K562 (cell line): ENCODE data around the gene OR4L1. TPM values are rescaled to one million over a fixed set of nuclear protein-coding genes. Genes with fewer than 3 reads are reported as not detected.
"Not testable (repeated sequence)": the region's sequence is repeated elsewhere in the genome, so short reads cannot be mapped to it uniquely, and the experiment has no call there.

Source experiments
- ATAC-seq: fragments of 200-7000 bp; cut with Tn5 transposase; 3 replicates; pipeline ENCODE4 v1.9.1; 2020; ENCODE audit warnings: moderate library complexity
- BruUV-seq: library from RNA; stranded (reverse); fragments of 400-500 nt; replicated peaks from 2 replicates; lab custom pipeline; 2021; lab: Mats Ljungman, UMichigan
- CTCF ChIA-PET: fragments of 300-600 bp; formaldehyde crosslinking; extraction: SDS; loops from one replicate; lab custom pipeline; 2021; ENCODE audit warnings: low intra/inter-chr PET ratio; lab: Yijun Ruan, JAX
- POLR2A ChIA-PET: fragments of 300-600, 350-650 bp; sonication (Branson Sonifier 250); formaldehyde crosslinking; extraction: SDS; loops from one replicate; lab custom pipeline; 2021; ENCODE audit warnings: antibody characterized with exemption, inconsistent platforms; lab: Yijun Ruan, JAX
- DNase-seq, 4 experiments: peaks; one replicate each; pipeline versions ENCODE4 v3.0.0 to v3.0.0-alpha.2; 2011 to 2018; ENCODE audit warnings: low spot score in 3 of 4, mixed read lengths in 3 of 4; ENCODE audit errors: extremely low read depth in 1 of 4
- FAIRE-seq: peaks from 2 replicates; lab custom pipeline; 2011; peaks lifted over from hg19 to GRCh38; lab: Jason Lieb, UNC
- H2AFZ ChIP-seq: 2 replicates; pipeline ENCODE4 v1.6.0; 2011; ENCODE audit warnings: low read depth, low read length, control low read depth, inconsistent platforms
- H3K27ac ChIP-seq: fragments of 200-600 bp; 3 replicates; pipeline ENCODE4 v1.8.0; 2011; ENCODE audit warnings: low read depth, mild to moderate bottlenecking, control low read depth, inconsistent platforms, low read length, moderate library complexity, mixed read lengths; ENCODE audit errors: extremely low read depth
- H3K27me3 ChIP-seq, 2 experiments: fragments of 300-600 bp in 1 of 2; 2 replicates in 1 of 2; 3 replicates in 1 of 2; pipeline versions ENCODE4 v1.6.0 to v1.8.0; 2011; ENCODE audit warnings: inconsistent platforms in 2 of 2, low read length in 2 of 2, mild to moderate bottlenecking in 1 of 2, mixed read lengths in 1 of 2, moderate library complexity in 1 of 2; ENCODE audit not compliant: control insufficient read depth in 2 of 2, insufficient read depth in 2 of 2
- H3K36me3 ChIP-seq: fragments of 300-600 bp; 3 replicates; pipeline ENCODE4 v1.8.0; 2011; ENCODE audit warnings: mild to moderate bottlenecking, low read length, inconsistent platforms; ENCODE audit not compliant: control insufficient read depth, insufficient read depth
- H3K4me1 ChIP-seq, 2 experiments: fragments of 200-600 bp in 1 of 2; replicated peaks in 1 of 2; 2 replicates in 1 of 2; 3 replicates in 1 of 2; pipeline versions ENCODE4 v1.5.1 to v1.8.0; 2011; ENCODE audit warnings: inconsistent platforms in 2 of 2, low read length in 2 of 2, mild to moderate bottlenecking in 1 of 2, mixed read lengths in 1 of 2, moderate library complexity in 1 of 2; ENCODE audit not compliant: control insufficient read depth in 2 of 2, insufficient read depth in 2 of 2
- H3K4me2 ChIP-seq: 2 replicates; pipeline ENCODE4 v1.6.1; 2011; ENCODE audit warnings: low read length, control low read depth, inconsistent platforms, mixed read lengths; ENCODE audit not compliant: insufficient read depth
- H3K4me3 ChIP-seq: fragments of 200-600 bp; sonication (generic), shearing (Covaris generic); 2 replicates; pipeline ENCODE4 v1.5.1; 2016; ENCODE audit warnings: control low read depth, inconsistent platforms
- H3K79me2 ChIP-seq: fragments of 200-600 bp; 3 replicates; pipeline ENCODE4 v1.8.0; 2011; ENCODE audit warnings: low read length, inconsistent platforms; ENCODE audit not compliant: control insufficient read depth, insufficient read depth
- H3K9ac ChIP-seq, 2 experiments: 2 replicates each; pipeline versions ENCODE4 v1.6.0 to v1.6.1; 2011; ENCODE audit warnings: low read depth in 2 of 2, low read length in 2 of 2, control low read depth in 1 of 2, inconsistent platforms in 1 of 2, mild to moderate bottlenecking in 1 of 2, mixed read lengths in 1 of 2; ENCODE audit not compliant: insufficient read depth in 1 of 2
- H3K9me1 ChIP-seq: one replicate; pipeline ENCODE4 v1.6.0; 2011; ENCODE audit warnings: inconsistent platforms, mild to moderate bottlenecking, low read length, moderate library complexity; ENCODE audit not compliant: control insufficient read depth, insufficient read depth
- H3K9me3 ChIP-seq: replicated peaks from 2 replicates; pipeline ENCODE4 v1.5.1; 2011; ENCODE audit warnings: low read depth, low read length, inconsistent platforms; ENCODE audit not compliant: control insufficient read depth, insufficient read depth
- H4K20me1 ChIP-seq: replicated peaks from 2 replicates; pipeline ENCODE4 v1.6.1; 2011; ENCODE audit warnings: low read length, inconsistent platforms, mixed read lengths; ENCODE audit not compliant: control insufficient read depth, insufficient read depth
- ATF1 ChIP-seq, 2 experiments: fragments of 450-650 bp in 1 of 2; IDR thresholded peaks; 2 replicates each; pipeline ENCODE4 v1.6.1; 2016; ENCODE audit warnings: missing compliant biosample characterization in 1 of 2, missing genetic modification characterization in 1 of 2
- EP300 ChIP-seq: IDR thresholded peaks from 2 replicates; pipeline ENCODE4 v1.6.1; 2012; ENCODE audit warnings: low read length, improper control_type of control experiment
- MBD2 ChIP-seq: sonication (generic); IDR thresholded peaks from 2 replicates; pipeline ENCODE4 v1.6.1; 2016; ENCODE audit warnings: low read depth, borderline replicate concordance
- POLR3A ChIP-seq: IDR thresholded peaks from 2 replicates; pipeline ENCODE4 v1.6.1; 2011; ENCODE audit warnings: borderline replicate concordance, mild to moderate bottlenecking, moderate library complexity; ENCODE audit not compliant: insufficient read length, insufficient read depth; ENCODE audit errors: extremely low read depth
- ZNF354B ChIP-seq: fragments of 250-450 bp; sonication (Bioruptor Pico); IDR thresholded peaks from 2 replicates; pipeline ENCODE4 v1.4.0; 2020
- WGBS: fragments of 100-300 bp; shearing (Covaris generic); methylation state at CpG from one replicate; pipeline ENCODE4 v1.1.6; 2016; ENCODE audit warnings: low coverage, mixed read lengths; ENCODE audit not compliant: insufficient coverage; ENCODE audit errors: missing lambda C conversion rate; 5-methylcytosine and 5-hydroxymethylcytosine counted together
- in situ Hi-C: fragments of 300-500 bp; cut with MboI; formaldehyde crosslinking; loops from 4 replicates; pipeline ENCODE4 v1.15.0; 2018; ENCODE audit warnings: inconsistent platforms, mixed read lengths
- intact Hi-C: fragments of 100-400 bp; cut with micrococcal nuclease; formaldehyde crosslinking; loops from 2 replicates; pipeline ENCODE4 v1.14.2; 2022
- polyA plus RNA-seq, 8 experiments: library from polyadenylated mRNA; depleted of rRNA in 4 of 8; stranded (reverse) in 5 of 8; unstranded in 3 of 8; fragments of >200 nt; fragmentation: Nextera tagmentation in 2 of 8; fragmentation: Illumina TruSeq in 1 of 8; extraction: Ambion mirVana in 2 of 8; extraction: Trizol in 1 of 8; gene quantifications; 2 replicates each; pipeline versions ENCODE4 v1.2.1 to v1.2.3, GENCODE V29; 2011 to 2014; ENCODE audit warnings: inconsistent platforms in 1 of 8, missing spikeins in 1 of 8
- total RNA-seq, 7 experiments: library from RNA; depleted of rRNA in 6 of 7; stranded (reverse); fragments of >200 nt in 6 of 7; fragmentation: Illumina TruSeq in 2 of 7; extraction: Trizol in 2 of 7; gene quantifications; 2 replicates each; pipeline versions ENCODE4 v1.2.1 to v1.2.3, GENCODE V29; 2011 to 2021; ENCODE audit warnings: low replicate concordance in 1 of 7

The OR4L1 gene
- total and polyA plus RNA-seq, 9 of the 15 experiments (the other 6 are each of a cell fraction or from before 2014, with no cell fraction given), result not detected

- no peak for TF ChIP-seq POLR3A
- no peak for TF ChIP-seq ZNF354B (CRISPR knock-in tag)
- TF ChIP-seq EP300, result no peak
- TF ChIP-seq ATF1 (CRISPR knock-in tag; IDR thresholded peaks at IDR 0.05), result no peak
- no peak for TF ChIP-seq ATF1 (tag; IDR thresholded peaks at IDR 0.05)
- no peak for TF ChIP-seq MBD2
These were observed 33.6 kb downstream of the OR4L1 start (continued) for GRCh38 chr14:20093442-20093841.

GRCh38 chr14:20098926-20099770 lies 39.3 kb downstream of the OR4L1 start:
- ATAC-seq, H4K20me1 ChIP-seq, H3K9me1 ChIP-seq, H3K27me3 ChIP-seq, intact Hi-C loops, FAIRE-seq, H2AFZ ChIP-seq, H3K79me2 ChIP-seq, DNase-seq, H3K9me3 ChIP-seq, in situ Hi-C loops, H3K4me1 ChIP-seq, H3K27ac ChIP-seq, H3K36me3 ChIP-seq, POLR2A ChIA-PET, H3K4me3 ChIP-seq, CTCF ChIA-PET, H3K4me2 ChIP-seq, BruUV-seq, H3K9ac ChIP-seq: not testable (repeated sequence)
- 70% methylated on average over 2 of the region's 32 CpGs for WGBS
